Suppressor macrophage treated with lipopolysaccharide for 1 hour (primary cell): Measurements from ENCODE around the gene CATSPER3.

Experiments
- DNase-seq, 3 donors: peaks; one replicate each; pipeline ENCODE4 v3.0.0-alpha.2; 2020 to 2022

CATSPER3 gene

GRCh38 chr5:135030956-135031812 is 63.5 kb downstream of the CATSPER3 start:
- DNase-seq: peak; percentile 34 to 53 (median 34)

DNA sequence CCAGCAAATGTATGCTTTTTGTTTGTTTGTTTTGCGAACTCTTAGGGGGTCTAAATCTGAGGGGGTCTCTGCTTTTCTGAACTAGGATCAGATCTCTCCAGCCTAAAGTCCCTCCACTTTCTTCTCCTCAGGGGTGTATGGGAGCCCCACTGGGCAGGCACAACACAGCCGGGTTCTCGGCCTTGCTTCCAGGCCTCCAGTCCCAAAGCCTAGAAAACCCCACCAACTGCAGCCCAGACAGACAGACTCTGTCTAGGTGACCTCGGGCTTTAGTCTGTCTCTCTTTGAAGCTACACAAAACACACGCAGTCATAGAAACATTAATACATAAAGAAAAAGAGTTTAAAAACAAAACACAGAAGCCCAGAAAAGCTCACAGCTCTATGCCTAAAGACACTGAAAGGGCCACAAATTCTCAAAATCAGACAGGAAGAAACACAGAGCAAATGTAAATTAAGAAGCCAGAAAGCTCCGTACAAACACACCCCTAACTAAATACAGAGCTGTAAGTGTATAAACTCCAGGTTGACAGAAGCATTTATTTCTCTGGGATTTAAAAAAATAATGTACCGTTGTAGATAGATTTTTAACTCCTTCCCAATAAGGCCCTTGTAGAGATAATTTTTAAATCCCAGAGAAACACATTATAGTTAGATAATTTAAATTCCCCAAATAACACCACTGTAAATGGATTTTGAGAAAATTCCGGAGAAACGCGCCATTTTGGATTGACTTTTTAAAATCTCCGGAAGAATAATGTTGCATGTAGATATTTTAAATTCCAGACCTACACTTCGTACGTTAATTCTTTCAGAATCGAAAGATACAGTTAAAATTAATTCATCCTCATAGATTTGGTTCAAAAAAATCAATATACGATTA is 64.3 kb downstream of the CATSPER3 start:
- peak in 1 of 3 donors; percentile 17 for DNase-seq

- DNase-seq: no peak
These were observed 64.9 kb downstream of the CATSPER3 start for GRCh38 chr5:135032695-135032998.

DNA sequence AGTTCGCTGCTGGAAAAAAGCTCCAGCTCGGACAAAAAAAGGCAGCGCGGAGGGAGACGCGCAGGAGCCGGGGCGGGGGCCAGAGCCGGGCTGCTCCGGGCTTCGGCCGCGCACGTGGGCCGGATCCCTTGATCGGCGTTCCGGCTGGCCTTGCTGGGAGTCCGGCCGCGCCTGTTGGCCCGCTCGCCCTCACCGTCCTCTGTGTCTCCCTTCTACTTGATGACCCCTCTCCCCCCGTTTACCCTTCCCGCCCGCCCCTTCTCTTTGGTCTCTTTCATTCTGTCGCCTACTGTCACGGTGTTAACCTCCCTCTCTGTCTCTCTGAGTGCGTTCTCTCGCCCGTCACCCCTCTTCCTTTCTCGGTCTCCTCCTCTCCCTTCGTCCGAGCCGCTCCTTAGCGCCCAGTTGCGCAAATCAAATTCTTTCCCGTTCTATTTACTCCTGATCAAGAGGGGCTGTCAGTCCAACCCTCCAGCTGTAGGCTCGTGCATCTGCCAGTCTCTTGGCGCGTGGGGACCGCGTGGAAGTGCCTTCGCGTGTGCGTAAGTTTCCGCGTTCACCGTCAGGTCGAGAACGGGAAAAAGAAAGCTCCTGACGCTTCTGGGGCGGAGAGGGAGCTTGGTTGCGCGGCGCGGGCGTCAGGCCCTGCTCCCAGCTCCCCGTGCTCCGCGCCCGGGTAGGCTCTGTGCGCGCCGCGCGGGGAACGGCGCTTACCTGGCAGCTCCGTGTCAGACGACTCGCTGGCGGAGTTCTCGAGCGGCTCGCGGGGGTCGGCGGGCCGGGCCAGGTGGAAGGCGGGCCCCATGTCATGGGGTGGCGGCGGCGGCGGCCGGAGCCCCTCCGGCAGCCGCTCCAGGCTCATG is 65.5 kb downstream of the CATSPER3 start:
- DNase-seq: peak; percentile 27 to 67 (median 47)

DNA sequence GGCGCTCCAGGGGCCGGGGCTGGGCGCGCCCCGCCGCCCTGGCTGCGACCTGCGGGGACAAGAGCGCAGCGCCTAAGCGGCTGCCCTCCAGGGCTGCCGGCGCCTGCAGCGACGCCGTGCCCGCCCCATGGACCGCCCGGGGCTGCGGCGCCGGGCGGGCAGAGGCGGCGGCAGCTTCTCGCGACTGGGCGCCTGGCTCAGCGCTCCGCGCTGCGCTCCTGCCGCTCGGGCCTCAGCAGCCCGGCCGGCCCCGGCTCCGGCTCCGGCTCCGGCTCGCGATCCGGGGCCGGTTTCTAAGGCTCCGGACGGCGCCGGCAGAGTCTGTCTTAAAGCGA is 66.2 kb downstream of the CATSPER3 start, which contains the start of gene PITX1:
Gene PITX1 (minus strand): TSS at position 328 of the 335 bp plus-strand sequence. CDS start 347 bp downstream, outside the sequence.
- peak in 2 of 3 donors; percentile 39 to 60 for DNase-seq

GRCh38 chr5:135034236-135034962 is 66.7 kb downstream of the CATSPER3 start:
- peak in 2 of 3 donors; percentile 5 to 17 for DNase-seq

DNA sequence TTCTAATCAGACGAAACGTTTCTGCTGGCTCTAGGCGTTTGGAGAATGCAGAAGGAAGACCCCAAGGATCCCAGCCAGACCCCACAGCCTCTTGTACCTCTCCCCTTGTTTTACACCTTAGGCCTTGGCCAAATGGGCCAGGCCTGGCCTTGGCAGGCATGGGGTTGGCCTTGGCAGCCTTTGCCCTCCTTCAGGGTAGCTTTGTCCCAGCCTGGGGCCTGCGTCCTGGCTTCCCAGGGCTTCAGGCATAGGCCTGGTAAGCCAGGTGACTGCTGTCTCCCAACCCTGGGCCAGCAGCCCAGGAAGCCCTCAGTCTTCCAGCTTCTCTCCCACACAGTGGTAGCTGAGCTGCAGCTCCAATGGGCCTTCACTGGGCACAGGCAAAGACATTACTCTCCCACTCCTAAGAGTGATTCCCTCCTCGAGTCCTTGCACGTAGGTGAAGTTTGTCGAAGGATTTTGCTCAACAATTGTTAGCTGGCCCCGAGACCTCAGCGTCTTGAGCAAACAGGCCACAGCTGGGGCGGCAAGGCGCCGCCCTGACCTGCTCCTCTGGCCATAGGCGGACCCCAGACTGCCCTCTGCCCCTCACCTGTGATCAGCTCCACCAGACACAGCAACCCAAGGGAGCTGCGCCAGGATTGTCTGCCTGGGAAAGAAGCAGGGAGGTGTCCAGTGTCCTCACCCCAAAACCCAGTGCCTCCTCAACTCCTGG is 67.4 kb downstream of the CATSPER3 start:
- DNase-seq: no peak

GRCh38 chr5:135035678-135036030 is 67.9 kb downstream of the CATSPER3 start:
- DNase-seq: no peak

DNA sequence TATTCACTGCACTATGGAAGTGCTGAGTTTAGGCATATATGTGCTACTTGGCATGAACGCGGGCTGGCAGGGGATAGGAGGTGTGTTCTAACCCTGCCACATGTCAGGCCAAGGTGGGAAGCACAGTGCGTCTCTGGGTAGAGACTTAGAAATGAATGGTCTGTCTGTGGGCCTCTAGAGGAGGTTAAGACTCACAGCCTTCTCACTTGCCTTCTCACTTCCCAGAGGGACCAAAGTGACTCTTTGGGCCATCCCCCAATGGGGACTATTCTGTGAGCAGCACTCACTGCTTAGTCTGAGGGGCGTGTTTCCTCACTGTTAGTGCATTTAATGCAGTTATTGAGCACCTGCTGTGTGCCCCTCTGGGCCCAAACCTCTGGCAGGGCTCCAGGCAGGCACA is 68.7 kb downstream of the CATSPER3 start:
- no peak for DNase-seq

DNA sequence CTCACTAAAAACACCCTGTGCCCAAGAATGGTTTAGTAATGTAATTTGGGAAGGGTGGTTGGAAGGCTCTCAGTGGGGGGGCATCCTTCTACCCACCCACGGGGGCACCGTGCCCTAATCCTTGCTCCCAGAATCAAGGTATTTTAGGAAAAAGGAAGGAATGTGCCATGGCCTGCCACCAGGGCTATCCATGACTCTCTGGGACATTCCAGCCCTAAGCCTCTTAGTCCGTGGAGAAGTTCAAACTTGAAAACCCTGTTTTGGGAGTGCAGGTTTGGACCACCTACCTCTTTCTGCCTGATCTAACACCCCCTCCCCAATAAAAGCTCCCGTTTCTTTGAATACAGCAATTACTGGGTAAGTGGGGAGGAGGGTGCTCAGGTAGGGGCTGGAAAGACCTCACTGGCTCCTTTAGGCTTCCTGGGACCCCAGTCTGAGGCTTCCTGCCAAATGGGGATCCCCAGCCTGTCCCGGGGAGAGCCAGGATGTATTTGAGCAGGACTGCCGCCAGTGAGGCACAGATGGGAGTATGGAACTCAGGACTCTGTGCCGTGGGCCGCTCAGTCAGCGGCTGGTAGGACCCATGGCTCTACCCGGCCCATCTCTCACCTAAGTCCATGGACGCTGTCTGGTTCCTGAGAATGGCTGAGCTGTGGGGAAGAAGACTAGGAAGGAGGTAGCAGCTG is 70.0 kb downstream of the CATSPER3 start:
- no peak for DNase-seq

GRCh38 chr5:135038205-135038812 is 70.6 kb downstream of the CATSPER3 start:
- no peak for DNase-seq

DNA sequence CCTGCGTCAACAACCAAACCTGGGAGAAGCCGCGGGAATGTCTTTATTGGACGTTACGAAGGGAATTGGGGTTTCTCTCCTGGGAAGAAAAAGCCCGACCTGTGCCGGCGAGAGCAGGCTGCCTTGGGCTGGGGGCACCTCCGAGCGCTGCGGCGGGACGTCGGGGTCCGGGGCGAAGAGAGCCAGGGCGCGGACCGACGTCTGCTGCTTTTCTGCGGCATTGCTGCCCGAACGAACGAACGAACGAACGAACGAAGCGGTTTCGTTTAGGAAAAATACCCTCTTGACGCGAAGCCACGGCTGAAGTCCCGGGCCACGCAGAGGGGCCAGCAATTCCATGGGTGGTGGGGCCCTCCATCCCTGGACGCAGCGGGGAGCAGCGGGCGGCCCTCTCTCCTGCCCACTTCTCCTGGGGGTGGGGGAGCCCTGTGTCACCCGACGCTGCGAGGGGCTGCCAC is 71.1 kb downstream of the CATSPER3 start:
- peak in 2 of 3 donors; percentile 9 to 18 for DNase-seq

- DNase-seq: peak in 2 of 3 donors; percentile 34 to 54
These were observed 71.7 kb downstream of the CATSPER3 start for GRCh38 chr5:135039271-135040033.

- no peak for DNase-seq
These were observed 72.3 kb downstream of the CATSPER3 start for GRCh38 chr5:135040034-135040332.

DNA sequence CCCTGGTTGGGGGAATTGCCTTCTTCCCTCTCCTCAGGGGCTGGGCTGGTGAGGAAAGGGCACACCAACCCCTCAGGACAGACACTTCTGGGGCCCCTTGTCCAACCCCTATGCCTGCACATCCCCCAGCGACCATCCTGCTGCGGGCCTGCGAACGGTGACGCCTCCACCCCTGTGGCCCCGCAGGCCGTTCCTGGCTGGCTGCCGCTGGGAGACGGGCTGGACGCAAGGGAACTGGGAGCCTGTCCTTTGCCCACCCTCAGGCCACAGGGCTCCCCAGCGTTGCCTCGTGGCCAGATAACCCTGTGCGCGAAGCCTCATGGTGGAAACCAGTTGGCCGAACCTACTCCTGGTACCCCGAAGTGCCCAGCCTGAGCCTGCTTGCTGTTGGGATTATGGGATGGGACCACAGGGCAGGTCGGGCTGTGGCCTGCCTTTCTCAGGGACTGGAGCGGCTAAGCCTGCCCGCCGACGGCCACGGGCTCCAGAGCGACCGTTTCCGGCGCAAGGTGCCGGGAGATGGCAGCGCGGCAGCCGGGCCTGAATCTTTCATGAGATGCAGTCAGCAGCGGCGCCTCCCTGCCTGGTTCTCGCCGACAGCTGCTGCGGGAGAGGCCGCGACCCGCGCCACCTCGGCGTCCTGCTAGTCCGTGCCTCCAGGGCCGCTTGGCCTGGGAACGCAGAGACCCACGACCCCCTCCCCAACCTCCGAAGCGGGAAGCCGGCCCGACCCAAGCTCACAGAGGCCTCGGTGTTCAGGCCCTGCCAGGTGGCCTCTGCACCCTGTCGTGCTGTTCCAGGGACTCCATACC is 72.8 kb downstream of the CATSPER3 start:
- DNase-seq: peak in 1 of 3 donors; percentile 15

GRCh38 chr5:135041145-135041587 is 73.5 kb downstream of the CATSPER3 start:
- no peak for DNase-seq

GRCh38 chr5:135041726-135042125 is 74.0 kb downstream of the CATSPER3 start:
- DNase-seq: no peak

DNA sequence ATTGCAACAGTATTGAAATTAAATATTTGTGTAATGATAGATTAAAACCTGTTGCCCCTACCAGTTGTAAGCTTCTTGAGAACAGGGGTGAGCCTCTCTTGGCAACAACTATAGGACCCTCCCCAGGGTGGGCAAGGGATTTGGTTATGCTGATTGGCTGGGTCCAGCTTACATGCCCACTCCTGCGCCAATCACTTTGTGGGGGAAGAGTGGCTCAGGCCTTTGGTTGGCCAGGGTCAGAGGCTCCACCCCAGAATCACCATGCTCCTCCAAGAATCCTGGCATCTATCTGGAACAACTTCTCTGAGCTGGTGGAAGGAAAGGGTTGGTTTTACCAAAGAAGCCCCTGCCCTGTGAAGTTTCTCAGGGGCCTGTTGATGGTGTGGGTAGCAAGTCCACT is 74.9 kb downstream of the CATSPER3 start:
- DNase-seq: no peak

GRCh38 chr5:135045488-135045887 is 77.8 kb downstream of the CATSPER3 start:
- no peak for DNase-seq
